GM23338 (cell line): ENCODE results near the gene XKR7. TPM values are rescaled to one million over a fixed set of nuclear protein-coding genes. Genes with fewer than 3 reads are reported as not detected.

Experiments used
- ATAC-seq: fragments of 200-7000 bp; cut with Tn5 transposase; 3 replicates; pipeline ENCODE4 v1.9.1; 2020
- DNase-seq: peaks from one replicate; pipeline ENCODE4 v3.0.0-alpha.2; 2015; ENCODE audit warnings: low spot score
- H2AFZ ChIP-seq: fragments of 200-600 bp; sonication (generic); 2 replicates; pipeline ENCODE4 v1.8.0; 2016; ENCODE audit warnings: antibody characterized with exemption, mild to moderate bottlenecking, moderate library complexity
- H3F3A ChIP-seq: fragments of 200-600 bp; sonication (generic); replicated peaks from 2 replicates; pipeline ENCODE4 v1.8.0; 2017; ENCODE audit warnings: antibody characterized with exemption, mixed run types, low read depth
- H3K27ac ChIP-seq: fragments of 200-600 bp; sonication (generic); 2 replicates; pipeline ENCODE4 v1.6.1; 2016; ENCODE audit warnings: low read depth
- H3K27me3 ChIP-seq: fragments of 200-600 bp; sonication (generic); 2 replicates; pipeline ENCODE4 v1.8.0; 2016; ENCODE audit warnings: mild to moderate bottlenecking, mixed run types, moderate library complexity; ENCODE audit not compliant: insufficient read depth
- H3K36me3 ChIP-seq: fragments of 200-600 bp; sonication (generic); 2 replicates; pipeline ENCODE4 v1.8.0; 2016; ENCODE audit warnings: mild to moderate bottlenecking; ENCODE audit not compliant: insufficient read depth
- H3K4me1 ChIP-seq: fragments of 200-600 bp; sonication (generic); 2 replicates; pipeline ENCODE4 v1.8.0; 2016; ENCODE audit warnings: mild to moderate bottlenecking, moderate library complexity; ENCODE audit not compliant: insufficient read depth
- H3K4me2 ChIP-seq: fragments of 200-600 bp; sonication (generic); 2 replicates; pipeline ENCODE4 v1.7.1; 2017; ENCODE audit warnings: mixed run types
- H3K4me3 ChIP-seq: fragments of 200-600 bp; sonication (generic); 2 replicates; pipeline ENCODE4 v1.6.1; 2016; ENCODE audit warnings: mixed run types
- H3K79me2 ChIP-seq: fragments of 200-600 bp; sonication (generic); replicated peaks from 2 replicates; pipeline ENCODE4 v1.8.0; 2017; ENCODE audit warnings: mild to moderate bottlenecking; ENCODE audit not compliant: insufficient read depth
- H3K9me2 ChIP-seq: fragments of 200-600 bp; sonication (generic); 2 replicates; pipeline ENCODE4 v1.8.0; 2017; ENCODE audit not compliant: insufficient read depth
- H4K20me1 ChIP-seq: fragments of 200-600 bp; sonication (generic); replicated peaks from 2 replicates; pipeline ENCODE4 v1.8.0; 2017; ENCODE audit warnings: mild to moderate bottlenecking; ENCODE audit not compliant: insufficient read depth
- H3K27ac Mint-ChIP-seq: 2 replicates; pipeline ENCODE4 v1.8.0; 2020; ENCODE audit warnings: inconsistent platforms, mild to moderate bottlenecking, moderate library complexity, mixed read lengths
- H3K27me3 Mint-ChIP-seq: 3 replicates; pipeline ENCODE4 v1.8.0; 2022; ENCODE audit warnings: low read depth, mild to moderate bottlenecking, moderate library complexity, mixed read lengths, inconsistent platforms; ENCODE audit not compliant: insufficient read depth, poor library complexity
- H3K36me3 Mint-ChIP-seq: 3 replicates; pipeline ENCODE4 v1.8.0; 2021; ENCODE audit warnings: low read depth, mild to moderate bottlenecking, inconsistent platforms, moderate library complexity, mixed read lengths
- H3K4me1 Mint-ChIP-seq: 3 replicates; pipeline ENCODE4 v1.8.0; 2020; ENCODE audit warnings: mild to moderate bottlenecking, inconsistent platforms, mixed read lengths
- H3K4me3 Mint-ChIP-seq: 3 replicates; pipeline ENCODE4 v1.8.0; 2021; ENCODE audit warnings: moderate library complexity, mild to moderate bottlenecking, inconsistent platforms, mixed read lengths
- H3K9me3 Mint-ChIP-seq: 3 replicates; pipeline ENCODE4 v1.8.0; 2020; ENCODE audit warnings: moderate library complexity, mild to moderate bottlenecking, inconsistent platforms, mixed read lengths
- CREB1 ChIP-seq: fragments of 250-450 bp; sonication (Bioruptor Pico); IDR thresholded peaks from 2 replicates; pipeline ENCODE4 v1.5.0; 2020; ENCODE audit warnings: low read depth, mild to moderate bottlenecking, moderate library complexity
- CTCF ChIP-seq, 2 experiments: fragments of 200-600 bp in 1 of 2; sonication (generic) in 1 of 2; conservative IDR thresholded peaks; 2 replicates each; pipeline versions ENCODE4 v1.5.1 to v1.6.1; 2016 to 2017; ENCODE audit warnings: antibody characterized with exemption in 2 of 2, low read depth in 2 of 2, mild to moderate bottlenecking in 2 of 2, moderate library complexity in 1 of 2
- ETS1 ChIP-seq: IDR thresholded peaks from 2 replicates; pipeline ENCODE4 v1.6.1; 2016; ENCODE audit warnings: antibody characterized with exemption
- EZH2 ChIP-seq: fragments of 200-600 bp; sonication (generic); IDR thresholded peaks from one replicate; pipeline ENCODE4 v1.8.0; 2017; ENCODE audit warnings: antibody characterized with exemption, mild to moderate bottlenecking, low read depth; ENCODE audit not compliant: unreplicated experiment
- EZH2phosphoT487 ChIP-seq: fragments of 200-600 bp; sonication (generic); IDR thresholded peaks from one replicate; pipeline ENCODE4 v1.8.1; 2018; ENCODE audit warnings: antibody characterized with exemption; ENCODE audit not compliant: unreplicated experiment
- JUNB ChIP-seq: IDR thresholded peaks from one replicate; pipeline ENCODE4 v1.6.1; 2016; ENCODE audit warnings: antibody characterized with exemption; ENCODE audit not compliant: unreplicated experiment
- NANOG ChIP-seq: IDR thresholded peaks from 2 replicates; pipeline ENCODE4 v1.6.1; 2016; ENCODE audit warnings: antibody characterized with exemption, borderline replicate concordance
- POLR2AphosphoS5 ChIP-seq: IDR thresholded peaks from 2 replicates; pipeline ENCODE4 v1.6.1; 2016; ENCODE audit warnings: antibody characterized with exemption, low read depth
- REST ChIP-seq: IDR thresholded peaks from one replicate; pipeline ENCODE4 v1.6.1; 2018; ENCODE audit warnings: antibody characterized with exemption; ENCODE audit not compliant: unreplicated experiment
- STAT1 ChIP-seq: IDR thresholded peaks from one replicate; pipeline ENCODE4 v1.6.1; 2016; ENCODE audit warnings: antibody characterized with exemption; ENCODE audit not compliant: unreplicated experiment
- ZNF114 ChIP-seq: fragments of 250-450 bp; sonication (Bioruptor Pico); IDR thresholded peaks from 2 replicates; pipeline ENCODE4 v1.5.0; 2020; ENCODE audit warnings: mild to moderate bottlenecking, moderate library complexity
- ZNF331 ChIP-seq: fragments of 250-450 bp; sonication (Bioruptor Pico); IDR thresholded peaks from 2 replicates; pipeline ENCODE4 v1.5.0; 2020; ENCODE audit warnings: low read depth, mild to moderate bottlenecking, moderate library complexity
- polyA plus RNA-seq: library from polyadenylated mRNA; unstranded; fragments of >200 nt; fragmentation: Nextera tagmentation; extraction: Ambion mirVana; gene quantifications from 2 replicates; pipeline ENCODE4 v1.2.1, GENCODE V29; 2016
- total RNA-seq: library from RNA; depleted of rRNA; stranded (reverse); fragments of >200 nt; shearing (Covaris generic); gene quantifications from 2 replicates; pipeline ENCODE4 v1.2.3, GENCODE V29; 2014

The XKR7 gene
- total and polyA plus RNA-seq, 2 experiments from 2014 or later = 0.61 to 3.9 TPM

GRCh38 chr20:31996996-31997395 lies 29.0 kb downstream of the XKR7 start:
- Histone ChIP-seq H3K4me1 (peaks cover 7% of the 10 kb centered on the region; the same call in 1 of the 2 replicates), H3K4me2 (no peak overlapping the region), H3K27ac (no peak overlapping the region), H3K9me2 (no peaks in the 10 kb centered on the region), H3F3A (0 out of 2 replicates have a peak, but pooled peaks cover 12% of the 10 kb centered on the region), H3K79me2 (no peaks in the 10 kb centered on the region), H3K36me3 (no peaks in the 10 kb centered on the region), H4K20me1 (no peaks in the 10 kb centered on the region; the same call in 1 of the 2 replicates), H3K4me3 (no peak overlapping the region), H2AFZ (no peak overlapping the region), H3K27me3 (peaks cover 34% of the 10 kb centered on the region)
- Mint-ChIP-seq H3K4me1 (peaks cover 5% of the 10 kb centered on the region; the same call in 2 of the 3 replicates), H3K27me3 (peaks cover 38% of the 10 kb centered on the region), H3K27ac (no peak overlapping the region), H3K9me3 (peaks cover 22% of the 10 kb centered on the region), H3K4me3 (no peak overlapping the region), H3K36me3 (peaks cover 5% of the 10 kb centered on the region; the same call in 1 of the 3 replicates)
- DNase-seq (no peak), ATAC-seq (no peak)
- TF ChIP-seq ZNF331 (CRISPR knock-in tag) (no peak), CREB1 (CRISPR knock-in tag) (no peak), REST (no peak), EZH2phosphoT487 (no peak), JUNB (no peak), STAT1 (no peak), POLR2AphosphoS5 (no peak), EZH2 (no peak), ZNF114 (no peak), CTCF (conservative IDR thresholded peaks at IDR 0.05; ENCODE audit: low read depth in 2 of 2) (no peak), NANOG (no peak)

GRCh38 chr20:31998246-31998645 lies 30.3 kb downstream of the XKR7 start:
- Histone ChIP-seq H3K27me3 (peaks cover 26% of the 10 kb centered on the region), H4K20me1 (no peaks in the 10 kb centered on the region; the same call in none of the 2 replicates), H3K4me2 (no peak overlapping the region), H3K36me3 (no peaks in the 10 kb centered on the region), H3K4me3 (no peak overlapping the region), H3K79me2 (no peaks in the 10 kb centered on the region), H2AFZ (no peak overlapping the region), H3K4me1 (peaks cover 7% of the 10 kb centered on the region; the same call in 1 of the 2 replicates), H3F3A (0 out of 2 replicates have a peak, but pooled peaks cover 12% of the 10 kb centered on the region), H3K27ac (no peak overlapping the region), H3K9me2 (no peaks in the 10 kb centered on the region)
- H3K9me3 Mint-ChIP-seq = peaks cover 27% of the 10 kb centered on the region
- no peak for ATAC-seq
- DNase-seq = no peak
- peaks cover 5% of the 10 kb centered on the region; the same call in 2 of the 3 replicates for H3K4me1 Mint-ChIP-seq
- H3K27ac Mint-ChIP-seq = no peak overlapping the region
- H3K4me3 Mint-ChIP-seq = no peak overlapping the region
- H3K36me3 Mint-ChIP-seq = peaks cover 5% of the 10 kb centered on the region; the same call in 1 of the 3 replicates
- peaks cover 35% of the 10 kb centered on the region for H3K27me3 Mint-ChIP-seq
- no peak for TF ChIP-seq ETS1
- no peak for TF ChIP-seq CTCF (conservative IDR thresholded peaks at IDR 0.05; ENCODE audit: low read depth in 2 of 2)
- TF ChIP-seq ZNF331 (CRISPR knock-in tag) = no peak
- TF ChIP-seq STAT1 = no peak
- TF ChIP-seq ZNF114 = no peak
- TF ChIP-seq EZH2phosphoT487 = no peak
- TF ChIP-seq POLR2AphosphoS5 = no peak
- TF ChIP-seq NANOG = no peak
- no peak for TF ChIP-seq CREB1 (CRISPR knock-in tag)
- TF ChIP-seq JUNB = no peak
- no peak for TF ChIP-seq EZH2
